Keratinocyte (primary cell): ENCODE results near the gene ASRGL1. TPM values are rescaled to one million over a fixed set of nuclear protein-coding genes. Genes with fewer than 3 reads are reported as not detected.
"Not testable (repeated sequence)": the region's sequence is repeated elsewhere in the genome, so short reads cannot be mapped to it uniquely, and the experiment has no call there.

Source experiments
- DNase-seq: peaks from one replicate; pipeline ENCODE4 v3.0.0-alpha.2; 2011; ENCODE audit warnings: low read depth, missing footprints, low spot score
- FAIRE-seq: peaks from 2 replicates; lab custom pipeline; 2011; peaks lifted over from hg19 to GRCh38; lab: Jason Lieb, UNC
- H2AFZ ChIP-seq: 2 replicates; pipeline ENCODE4 v1.6.0; 2012; ENCODE audit warnings: low read length, control low read depth, inconsistent platforms; ENCODE audit not compliant: control insufficient read depth
- H3K27ac ChIP-seq: 2 replicates; pipeline ENCODE4 v1.5.1; 2011; ENCODE audit warnings: low read length; ENCODE audit not compliant: control insufficient read depth, insufficient read depth
- H3K27me3 ChIP-seq: 3 replicates; pipeline ENCODE4 v1.6.0; 2011; ENCODE audit warnings: low read length; ENCODE audit not compliant: control insufficient read depth, insufficient read depth; ENCODE audit errors: extremely low read depth
- H3K36me3 ChIP-seq, 2 experiments: 2 replicates in 1 of 2; 3 replicates in 1 of 2; pipeline ENCODE4 v1.5.1; 2011; ENCODE audit warnings: low read length in 2 of 2, mild to moderate bottlenecking in 1 of 2; ENCODE audit not compliant: control insufficient read depth in 2 of 2, insufficient read depth in 2 of 2; ENCODE audit errors: extremely low read depth in 1 of 2
- H3K4me1 ChIP-seq: 3 replicates; pipeline ENCODE4 v1.5.1; 2011; ENCODE audit warnings: low read length; ENCODE audit not compliant: control insufficient read depth, insufficient read depth; ENCODE audit errors: extremely low read depth
- H3K4me2 ChIP-seq: 3 replicates; pipeline ENCODE4 v1.6.0; 2011; ENCODE audit warnings: low read depth, low read length; ENCODE audit not compliant: control insufficient read depth, insufficient read depth; ENCODE audit errors: extremely low read depth
- H3K4me3 ChIP-seq, 3 experiments: fragments of 200-600 bp in 1 of 3; sonication (generic) in 1 of 3; 2 replicates in 2 of 3; 3 replicates in 1 of 3; pipeline ENCODE4 v1.5.1; 2011 to 2016; ENCODE audit warnings: low read length in 3 of 3, mild to moderate bottlenecking in 3 of 3, control low read depth in 2 of 3, inconsistent platforms in 1 of 3, low read depth in 1 of 3, mixed read lengths in 1 of 3, mixed run types in 1 of 3, moderate library complexity in 1 of 3; ENCODE audit not compliant: control insufficient read depth in 2 of 3, insufficient read depth in 2 of 3; ENCODE audit errors: extremely low read depth in 1 of 3
- H3K79me2 ChIP-seq: 2 replicates; pipeline ENCODE4 v1.6.0; 2012; ENCODE audit warnings: low read length; ENCODE audit not compliant: control insufficient read depth, insufficient read depth
- H3K9ac ChIP-seq: 3 replicates; pipeline ENCODE4 v1.6.0; 2011; ENCODE audit warnings: low read length; ENCODE audit not compliant: control insufficient read depth, insufficient read depth; ENCODE audit errors: extremely low read depth
- H3K9me1 ChIP-seq: 3 replicates; pipeline ENCODE4 v1.6.0; 2011; ENCODE audit warnings: low read length; ENCODE audit not compliant: control insufficient read depth, insufficient read depth; ENCODE audit errors: extremely low read depth
- H3K9me3 ChIP-seq: 2 replicates; pipeline ENCODE4 v1.5.1; 2012; ENCODE audit warnings: low read depth, low read length; ENCODE audit not compliant: control insufficient read depth
- H4K20me1 ChIP-seq: 3 replicates; pipeline ENCODE4 v1.6.0; 2011; ENCODE audit warnings: low read length; ENCODE audit not compliant: control insufficient read depth, insufficient read depth; ENCODE audit errors: extremely low read depth
- EZH2 ChIP-seq: IDR thresholded peaks from one replicate; pipeline ENCODE4 v1.6.1; 2012; ENCODE audit warnings: inconsistent platforms, mild to moderate bottlenecking, low read length, moderate library complexity
- dilution Hi-C: fragments of 300-500 bp; cut with MboI; formaldehyde crosslinking; loops from one replicate; pipeline ENCODE4 v1.7.0; 2020; ENCODE audit warnings: low sequenced_read_pairs; ENCODE audit not compliant: extremely low pct_ligation_motif_present
- polyA plus RNA-seq, 5 experiments: library from polyadenylated mRNA; depleted of rRNA in 3 of 5; stranded (reverse) in 3 of 5; stranded (forward) in 1 of 5; unstranded in 1 of 5; fragments of >200 nt; gene quantifications; 1 replicate in 1 of 5; 2 replicates in 3 of 5; 3 replicates in 1 of 5; pipeline versions ENCODE4 v1.2.1 to v1.2.3, GENCODE V29; 2011 to 2012; ENCODE audit warnings: missing spikeins in 2 of 5, low read depth in 1 of 5, low replicate concordance in 1 of 5
- TF ChIP-seq, protein P1 (sequence below), 3 experiments: IDR thresholded peaks in 1 of 3; conservative IDR thresholded peaks in 1 of 3; optimal IDR thresholded peaks in 1 of 3; 2 replicates in 2 of 3; 3 replicates in 1 of 3; pipeline versions ENCODE3 to v1.5.1; 2011; ENCODE audit warnings: low read length in 3 of 3, mild to moderate bottlenecking in 3 of 3, moderate library complexity in 2 of 3, control low read depth in 1 of 3, inconsistent platforms in 1 of 3; ENCODE audit not compliant: insufficient read depth in 2 of 3; ENCODE audit errors: extremely low read depth in 1 of 3

The ASRGL1 gene
- polyA plus RNA-seq, 1 donor (not counting 4 experiments of a cell fraction or from before 2014, with no cell fraction given), result 0.05 TPM

DNA sequence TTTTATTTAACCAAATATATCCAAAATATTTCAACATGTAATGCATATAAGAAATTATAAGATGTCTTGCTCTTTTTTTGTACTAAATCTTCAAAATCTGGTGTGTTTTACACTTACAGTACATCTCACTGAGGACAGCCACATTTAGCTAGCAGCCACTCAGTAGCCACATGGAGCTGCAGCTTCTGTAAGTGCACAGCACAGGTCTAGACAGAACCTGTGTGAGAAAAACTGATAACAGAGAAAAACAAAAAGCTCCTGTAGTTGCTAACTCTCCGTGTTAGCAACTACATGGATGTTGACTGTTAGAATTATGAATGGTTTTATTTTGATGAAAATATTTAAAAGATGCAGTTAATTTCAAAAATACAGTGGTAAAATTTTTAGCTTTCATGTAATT, 22.2 kb downstream of the ASRGL1 start:
- no peaks in the 10 kb centered on the region for H3K36me3 ChIP-seq
- H3K27me3 ChIP-seq, result no peaks in the 10 kb centered on the region
- FAIRE-seq (no peak), DNase-seq (no peak)
- no peaks in the 10 kb centered on the region for H3K9me3 ChIP-seq
- H3K4me1 ChIP-seq, result no peaks in the 10 kb centered on the region
- TF ChIP-seq, protein P1, sequence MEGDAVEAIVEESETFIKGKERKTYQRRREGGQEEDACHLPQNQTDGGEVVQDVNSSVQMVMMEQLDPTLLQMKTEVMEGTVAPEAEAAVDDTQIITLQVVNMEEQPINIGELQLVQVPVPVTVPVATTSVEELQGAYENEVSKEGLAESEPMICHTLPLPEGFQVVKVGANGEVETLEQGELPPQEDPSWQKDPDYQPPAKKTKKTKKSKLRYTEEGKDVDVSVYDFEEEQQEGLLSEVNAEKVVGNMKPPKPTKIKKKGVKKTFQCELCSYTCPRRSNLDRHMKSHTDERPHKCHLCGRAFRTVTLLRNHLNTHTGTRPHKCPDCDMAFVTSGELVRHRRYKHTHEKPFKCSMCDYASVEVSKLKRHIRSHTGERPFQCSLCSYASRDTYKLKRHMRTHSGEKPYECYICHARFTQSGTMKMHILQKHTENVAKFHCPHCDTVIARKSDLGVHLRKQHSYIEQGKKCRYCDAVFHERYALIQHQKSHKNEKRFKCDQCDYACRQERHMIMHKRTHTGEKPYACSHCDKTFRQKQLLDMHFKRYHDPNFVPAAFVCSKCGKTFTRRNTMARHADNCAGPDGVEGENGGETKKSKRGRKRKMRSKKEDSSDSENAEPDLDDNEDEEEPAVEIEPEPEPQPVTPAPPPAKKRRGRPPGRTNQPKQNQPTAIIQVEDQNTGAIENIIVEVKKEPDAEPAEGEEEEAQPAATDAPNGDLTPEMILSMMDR (optimal IDR thresholded peaks at IDR 0.05 in 1 of 3, IDR thresholded peaks at IDR 0.05 in 1 of 3, conservative IDR thresholded peaks at IDR 0.05 in 1 of 3; ENCODE audit: extremely low read depth in 1 of 3, insufficient read depth in 2 of 3, low read length in 3 of 3), result no peak
- TF ChIP-seq EZH2, result no peak
- H3K27ac ChIP-seq, result no peak overlapping the region
- no peaks in the 10 kb centered on the region for H3K9me1 ChIP-seq
- no peak overlapping the region for H3K9ac ChIP-seq
- no peak overlapping the region for H3K4me2 ChIP-seq
- no peaks in the 10 kb centered on the region for H4K20me1 ChIP-seq
- no peak overlapping the region for H2AFZ ChIP-seq
- no peak overlapping the region for H3K4me3 ChIP-seq
- dilution Hi-C loops, result no loop called here
- H3K79me2 ChIP-seq, result no peaks in the 10 kb centered on the region

DNA sequence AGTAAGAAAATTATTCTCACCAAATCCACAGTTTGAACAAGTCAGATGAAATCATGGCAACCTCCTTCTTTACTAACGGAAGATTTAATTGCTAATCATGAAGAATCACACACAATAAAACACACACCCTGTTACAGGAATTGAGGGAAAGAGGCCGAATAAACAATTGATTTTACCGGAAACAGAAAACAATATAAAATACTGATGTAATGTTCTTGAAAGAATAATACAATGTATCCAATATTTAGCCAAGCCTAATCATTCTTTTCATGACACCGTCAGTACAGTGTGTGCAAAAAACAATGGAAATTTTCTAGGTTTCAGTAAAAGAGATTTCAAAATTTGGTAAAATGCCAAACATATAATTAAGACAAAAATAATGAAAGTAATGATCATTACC, 23.4 kb downstream of the ASRGL1 start:
- DNase-seq (no peak), FAIRE-seq (no peak)
- dilution Hi-C loops, result no loop called here
- Histone ChIP-seq H3K4me2 (no peak overlapping the region), H3K27ac (no peak overlapping the region), H3K4me1 (no peaks in the 10 kb centered on the region), H3K9ac (no peak overlapping the region), H3K79me2 (no peaks in the 10 kb centered on the region), H3K4me3 (no peak overlapping the region), H3K27me3 (no peaks in the 10 kb centered on the region), H4K20me1 (no peaks in the 10 kb centered on the region), H3K36me3 (no peaks in the 10 kb centered on the region), H3K9me3 (no peaks in the 10 kb centered on the region), H2AFZ (no peak overlapping the region), H3K9me1 (no peaks in the 10 kb centered on the region)
- no peak for TF ChIP-seq EZH2
- TF ChIP-seq, protein P1 (optimal IDR thresholded peaks at IDR 0.05 in 1 of 3, IDR thresholded peaks at IDR 0.05 in 1 of 3, conservative IDR thresholded peaks at IDR 0.05 in 1 of 3; ENCODE audit: extremely low read depth in 1 of 3, insufficient read depth in 2 of 3, low read length in 3 of 3), result no peak

DNA sequence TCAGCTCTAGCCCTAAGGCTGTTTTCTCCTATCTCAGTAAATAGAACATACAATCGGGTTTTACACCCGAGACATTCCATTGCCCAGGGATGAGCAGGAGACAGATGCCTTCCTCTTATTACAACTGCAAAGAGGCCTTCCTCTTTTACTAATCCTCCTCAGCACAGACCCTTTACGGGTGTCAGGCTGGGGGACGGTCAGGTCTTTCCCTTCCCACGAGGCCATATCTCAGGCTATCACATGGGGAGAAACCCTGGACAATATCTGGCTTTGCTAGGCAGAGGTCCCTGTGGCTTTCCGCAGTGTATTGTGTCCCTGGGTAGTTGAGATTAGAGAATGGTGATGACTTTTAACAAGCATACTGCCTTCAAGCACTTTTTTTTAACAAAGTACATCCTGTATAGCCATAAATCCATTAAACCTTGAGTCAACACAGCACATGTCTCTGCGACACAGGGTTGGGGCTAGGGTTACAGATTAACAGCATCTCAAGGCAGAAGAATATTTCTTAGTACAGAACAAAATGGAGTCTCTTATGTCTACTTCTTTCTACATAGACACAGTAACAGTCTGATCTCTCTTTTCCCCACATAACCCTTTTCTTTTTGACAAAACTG, 31.7 kb downstream of the ASRGL1 start:
- FAIRE-seq, H3K4me2 ChIP-seq, DNase-seq, H3K27ac ChIP-seq, H3K4me3 ChIP-seq, H3K9me1 ChIP-seq, H3K27me3 ChIP-seq, H3K79me2 ChIP-seq, H3K36me3 ChIP-seq, dilution Hi-C loops, H2AFZ ChIP-seq, H3K9ac ChIP-seq, H4K20me1 ChIP-seq, H3K4me1 ChIP-seq, H3K9me3 ChIP-seq: not testable (repeated sequence)
